Liver (tissue), 9 donors: ENCODE measurements around the gene R3HDML. TPM values are rescaled to one million over a fixed set of nuclear protein-coding genes. Genes with fewer than 3 reads are reported as not detected.
"Not testable (repeated sequence)": the region's sequence is repeated elsewhere in the genome, so short reads cannot be mapped to it uniquely, and the experiment has no call there.

Experiments
- DNase-seq: peaks from one replicate; pipeline ENCODE4 v3.0.0-alpha.2; 2017; ENCODE audit warnings: low spot score
- H3K27ac ChIP-seq, 2 donors: one replicate each; pipeline ENCODE4 v1.7.0; 2013; ENCODE audit warnings: inconsistent platforms in 2 of 2, low read length in 2 of 2, control low read depth in 1 of 2, low read depth in 1 of 2, mild to moderate bottlenecking in 1 of 2
- H3K27me3 ChIP-seq, 4 donors: one replicate each; pipeline versions ENCODE4 v1.6.1 to v1.7.0; 2013; ENCODE audit warnings: low read length in 3 of 4, inconsistent platforms in 1 of 4, mild to moderate bottlenecking in 1 of 4, moderate library complexity in 1 of 4; ENCODE audit not compliant: control insufficient read depth in 4 of 4, insufficient read depth in 4 of 4
- H3K36me3 ChIP-seq, 4 donors: one replicate each; pipeline versions ENCODE4 v1.6.1 to v1.7.0; 2013; ENCODE audit warnings: low read length in 3 of 4, mild to moderate bottlenecking in 3 of 4, low read depth in 1 of 4, moderate library complexity in 1 of 4; ENCODE audit not compliant: control insufficient read depth in 4 of 4, insufficient read depth in 3 of 4
- H3K4me1 ChIP-seq, 4 donors: one replicate each; pipeline versions ENCODE4 v1.6.1 to v1.7.0; 2013; ENCODE audit warnings: low read length in 3 of 4, mild to moderate bottlenecking in 3 of 4, moderate library complexity in 1 of 4; ENCODE audit not compliant: control insufficient read depth in 4 of 4, insufficient read depth in 4 of 4
- H3K4me3 ChIP-seq, 3 donors: one replicate each; pipeline versions ENCODE4 v1.6.1 to v1.7.0; 2013; ENCODE audit warnings: low read length in 3 of 3, control low read depth in 1 of 3, low read depth in 1 of 3, mild to moderate bottlenecking in 1 of 3
- H3K9ac ChIP-seq, 2 donors: one replicate each; pipeline ENCODE4 v1.7.0; 2013; ENCODE audit warnings: low read length in 2 of 2, mild to moderate bottlenecking in 2 of 2, moderate library complexity in 2 of 2, control low read depth in 1 of 2, low read depth in 1 of 2
- H3K9me3 ChIP-seq, 4 donors: one replicate each; pipeline versions ENCODE4 v1.6.1 to v1.7.0; 2013; ENCODE audit warnings: low read length in 3 of 4; ENCODE audit not compliant: control insufficient read depth in 4 of 4
- EGR1 ChIP-seq, 2 donors: IDR thresholded peaks; 2 replicates each; pipeline ENCODE4 v1.6.1; 2016 to 2018; ENCODE audit warnings: antibody characterized with exemption in 2 of 2, low read depth in 2 of 2
- FOXA1 ChIP-seq: IDR thresholded peaks from 2 replicates; pipeline ENCODE4 v1.6.1; 2016; ENCODE audit warnings: antibody characterized with exemption
- GABPA ChIP-seq, 2 donors: IDR thresholded peaks in 1 of 2; conservative IDR thresholded peaks in 1 of 2; 2 replicates each; pipeline ENCODE4 v1.6.1; 2016; ENCODE audit warnings: antibody characterized with exemption in 2 of 2, mild to moderate bottlenecking in 1 of 2, moderate library complexity in 1 of 2
- HNF4A ChIP-seq, 2 donors: conservative IDR thresholded peaks; 2 replicates each; pipeline ENCODE4 v1.6.1; 2016; ENCODE audit warnings: antibody characterized with exemption in 2 of 2, mild to moderate bottlenecking in 2 of 2
- HNF4G ChIP-seq: IDR thresholded peaks from 2 replicates; pipeline ENCODE4 v1.6.1; 2016; ENCODE audit warnings: antibody characterized with exemption
- JUND ChIP-seq, 2 donors: IDR thresholded peaks; 2 replicates each; pipeline ENCODE4 v1.6.1; 2016; ENCODE audit warnings: antibody characterized with exemption in 2 of 2
- NR2F2 ChIP-seq: IDR thresholded peaks from 2 replicates; pipeline ENCODE4 v1.6.1; 2016; ENCODE audit warnings: antibody characterized with exemption
- RAD21 ChIP-seq, 2 donors: IDR thresholded peaks; 2 replicates each; pipeline ENCODE4 v1.6.1; 2016; ENCODE audit warnings: antibody characterized with exemption in 2 of 2, mild to moderate bottlenecking in 2 of 2
- SP1 ChIP-seq: IDR thresholded peaks from 2 replicates; pipeline ENCODE4 v1.6.1; 2018; ENCODE audit warnings: antibody characterized with exemption, mild to moderate bottlenecking
- TAF1 ChIP-seq: conservative IDR thresholded peaks from 2 replicates; pipeline ENCODE4 v1.6.1; 2016; ENCODE audit warnings: antibody characterized with exemption, mild to moderate bottlenecking
- WGBS: extraction: QIAGEN DNeasy Blood & Tissue Kit; methylation state at CpG from one replicate; pipeline ENCODE4 v1.1.7; 2013; 5-methylcytosine and 5-hydroxymethylcytosine counted together
- polyA plus RNA-seq, 2 donors: library from polyadenylated mRNA; stranded (reverse) in 1 of 2; unstranded in 1 of 2; fragments of 200-250 nt in 1 of 2; fragments of >200 nt in 1 of 2; fragmentation: Nextera tagmentation in 1 of 2; extraction: Ambion mirVana in 1 of 2; gene quantifications; one replicate each; pipeline versions ENCODE4 v1.2.1 to v1.2.3, GENCODE V29; 2013 to 2015
- total RNA-seq, 2 donors: library from RNA; depleted of rRNA; stranded (reverse); fragments of >200 nt; gene quantifications; one replicate each; pipeline ENCODE4 v1.2.3, GENCODE V29; 2014
- TF ChIP-seq, protein P1 (sequence below): IDR thresholded peaks from 2 replicates; pipeline ENCODE4 v1.6.1; 2016; ENCODE audit warnings: antibody characterized with exemption
- TF ChIP-seq, protein P2 (sequence below): fragments of 150-350 bp; IDR thresholded peaks from 2 replicates; pipeline ENCODE4 v1.5.1; 2017; ENCODE audit warnings: improper control_type of control experiment, low read depth, low read length; ENCODE audit not compliant: missing input control
- TF ChIP-seq, protein P3 (sequence below): IDR thresholded peaks from 2 replicates; pipeline ENCODE4 v1.6.1; 2016; ENCODE audit warnings: antibody characterized with exemption, mild to moderate bottlenecking
- donor health status: healthy.
- donor health status: healthy.
- donor health status: healthy.
- donor health status: healthy.
- donor health status: healthy.

The R3HDML gene
- total and polyA plus RNA-seq, 4 donors = not detected

DNA sequence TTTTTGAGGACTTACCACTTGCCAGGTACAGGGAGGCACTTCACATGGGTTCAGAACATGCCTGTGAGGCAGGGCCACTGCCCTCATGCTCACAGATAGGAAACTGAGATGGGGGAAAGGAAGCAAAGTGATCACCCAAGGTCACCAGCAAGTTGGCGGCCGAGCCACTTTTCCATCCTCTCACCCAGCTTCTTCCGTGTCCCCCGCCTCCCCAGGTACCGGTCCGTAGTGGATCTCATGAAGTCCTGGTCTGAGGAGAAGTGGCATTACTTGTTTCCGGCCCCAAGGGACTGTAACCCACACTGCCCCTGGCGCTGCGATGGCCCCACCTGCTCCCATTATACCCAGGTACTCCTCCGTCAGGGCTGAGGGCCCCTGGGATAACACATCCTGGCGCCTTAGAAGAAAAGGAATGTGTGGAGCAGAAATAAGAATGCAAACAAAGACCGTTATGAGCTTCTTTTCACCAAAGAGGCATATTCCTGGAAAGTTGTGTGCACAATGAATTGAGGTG, 6.4 kb downstream of the R3HDML start (continued):
- TF ChIP-seq, protein P1, sequence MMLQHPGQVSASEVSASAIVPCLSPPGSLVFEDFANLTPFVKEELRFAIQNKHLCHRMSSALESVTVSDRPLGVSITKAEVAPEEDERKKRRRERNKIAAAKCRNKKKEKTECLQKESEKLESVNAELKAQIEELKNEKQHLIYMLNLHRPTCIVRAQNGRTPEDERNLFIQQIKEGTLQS = no peak
- TF ChIP-seq, protein P2, sequence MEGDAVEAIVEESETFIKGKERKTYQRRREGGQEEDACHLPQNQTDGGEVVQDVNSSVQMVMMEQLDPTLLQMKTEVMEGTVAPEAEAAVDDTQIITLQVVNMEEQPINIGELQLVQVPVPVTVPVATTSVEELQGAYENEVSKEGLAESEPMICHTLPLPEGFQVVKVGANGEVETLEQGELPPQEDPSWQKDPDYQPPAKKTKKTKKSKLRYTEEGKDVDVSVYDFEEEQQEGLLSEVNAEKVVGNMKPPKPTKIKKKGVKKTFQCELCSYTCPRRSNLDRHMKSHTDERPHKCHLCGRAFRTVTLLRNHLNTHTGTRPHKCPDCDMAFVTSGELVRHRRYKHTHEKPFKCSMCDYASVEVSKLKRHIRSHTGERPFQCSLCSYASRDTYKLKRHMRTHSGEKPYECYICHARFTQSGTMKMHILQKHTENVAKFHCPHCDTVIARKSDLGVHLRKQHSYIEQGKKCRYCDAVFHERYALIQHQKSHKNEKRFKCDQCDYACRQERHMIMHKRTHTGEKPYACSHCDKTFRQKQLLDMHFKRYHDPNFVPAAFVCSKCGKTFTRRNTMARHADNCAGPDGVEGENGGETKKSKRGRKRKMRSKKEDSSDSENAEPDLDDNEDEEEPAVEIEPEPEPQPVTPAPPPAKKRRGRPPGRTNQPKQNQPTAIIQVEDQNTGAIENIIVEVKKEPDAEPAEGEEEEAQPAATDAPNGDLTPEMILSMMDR = no peak
- no peak for TF ChIP-seq TAF1

DNA sequence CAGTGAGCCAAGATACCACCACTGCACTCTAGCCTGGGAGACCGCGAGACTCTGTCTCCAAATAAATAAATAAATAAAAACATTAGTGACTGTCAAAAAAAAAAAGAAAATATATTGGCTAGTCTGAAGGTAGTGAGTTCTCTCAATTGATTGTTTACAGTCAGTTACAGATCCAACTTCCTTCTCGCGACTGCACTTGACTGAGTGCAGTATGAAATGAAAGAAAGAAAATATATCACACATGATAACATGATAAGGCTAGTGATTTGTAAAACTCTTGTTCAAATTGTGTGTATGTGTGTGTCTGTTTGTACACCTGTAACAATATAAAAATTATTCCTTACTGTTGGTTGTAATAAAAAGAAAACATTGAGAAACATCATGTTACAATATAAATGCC, 7.9 kb downstream of the R3HDML start:
- DNase-seq = no peak
- H3K4me3 ChIP-seq = no peak overlapping the region
- no peak overlapping the region for H3K9ac ChIP-seq
- no peaks in the 10 kb centered on the region for H3K9me3 ChIP-seq
- no peaks in the 10 kb centered on the region for H3K4me1 ChIP-seq
- no peaks in the 10 kb centered on the region for H3K36me3 ChIP-seq
- no peak overlapping the region for H3K27ac ChIP-seq
- no peaks in the 10 kb centered on the region for H3K27me3 ChIP-seq
- WGBS = 79% methylated on average over 4 of the region's 4 CpGs
- no peak for TF ChIP-seq FOXA1
- no peak for TF ChIP-seq JUND (IDR thresholded peaks at IDR 0.05)
- TF ChIP-seq, protein P3, sequence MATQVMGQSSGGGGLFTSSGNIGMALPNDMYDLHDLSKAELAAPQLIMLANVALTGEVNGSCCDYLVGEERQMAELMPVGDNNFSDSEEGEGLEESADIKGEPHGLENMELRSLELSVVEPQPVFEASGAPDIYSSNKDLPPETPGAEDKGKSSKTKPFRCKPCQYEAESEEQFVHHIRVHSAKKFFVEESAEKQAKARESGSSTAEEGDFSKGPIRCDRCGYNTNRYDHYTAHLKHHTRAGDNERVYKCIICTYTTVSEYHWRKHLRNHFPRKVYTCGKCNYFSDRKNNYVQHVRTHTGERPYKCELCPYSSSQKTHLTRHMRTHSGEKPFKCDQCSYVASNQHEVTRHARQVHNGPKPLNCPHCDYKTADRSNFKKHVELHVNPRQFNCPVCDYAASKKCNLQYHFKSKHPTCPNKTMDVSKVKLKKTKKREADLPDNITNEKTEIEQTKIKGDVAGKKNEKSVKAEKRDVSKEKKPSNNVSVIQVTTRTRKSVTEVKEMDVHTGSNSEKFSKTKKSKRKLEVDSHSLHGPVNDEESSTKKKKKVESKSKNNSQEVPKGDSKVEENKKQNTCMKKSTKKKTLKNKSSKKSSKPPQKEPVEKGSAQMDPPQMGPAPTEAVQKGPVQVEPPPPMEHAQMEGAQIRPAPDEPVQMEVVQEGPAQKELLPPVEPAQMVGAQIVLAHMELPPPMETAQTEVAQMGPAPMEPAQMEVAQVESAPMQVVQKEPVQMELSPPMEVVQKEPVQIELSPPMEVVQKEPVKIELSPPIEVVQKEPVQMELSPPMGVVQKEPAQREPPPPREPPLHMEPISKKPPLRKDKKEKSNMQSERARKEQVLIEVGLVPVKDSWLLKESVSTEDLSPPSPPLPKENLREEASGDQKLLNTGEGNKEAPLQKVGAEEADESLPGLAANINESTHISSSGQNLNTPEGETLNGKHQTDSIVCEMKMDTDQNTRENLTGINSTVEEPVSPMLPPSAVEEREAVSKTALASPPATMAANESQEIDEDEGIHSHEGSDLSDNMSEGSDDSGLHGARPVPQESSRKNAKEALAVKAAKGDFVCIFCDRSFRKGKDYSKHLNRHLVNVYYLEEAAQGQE = no peak
- no peak for TF ChIP-seq SP1
- no peak for TF ChIP-seq TAF1
- TF ChIP-seq, protein P1 = no peak
- no peak for TF ChIP-seq RAD21 (IDR thresholded peaks at IDR 0.05)
- TF ChIP-seq EGR1 (IDR thresholded peaks at IDR 0.05; ENCODE audit: low read depth in 2 of 2) = no peak
- no peak for TF ChIP-seq HNF4G
- TF ChIP-seq GABPA (IDR thresholded peaks at IDR 0.05 in 1 of 2, conservative IDR thresholded peaks at IDR 0.05 in 1 of 2) = no peak
- TF ChIP-seq HNF4A (conservative IDR thresholded peaks at IDR 0.05) = no peak

DNA sequence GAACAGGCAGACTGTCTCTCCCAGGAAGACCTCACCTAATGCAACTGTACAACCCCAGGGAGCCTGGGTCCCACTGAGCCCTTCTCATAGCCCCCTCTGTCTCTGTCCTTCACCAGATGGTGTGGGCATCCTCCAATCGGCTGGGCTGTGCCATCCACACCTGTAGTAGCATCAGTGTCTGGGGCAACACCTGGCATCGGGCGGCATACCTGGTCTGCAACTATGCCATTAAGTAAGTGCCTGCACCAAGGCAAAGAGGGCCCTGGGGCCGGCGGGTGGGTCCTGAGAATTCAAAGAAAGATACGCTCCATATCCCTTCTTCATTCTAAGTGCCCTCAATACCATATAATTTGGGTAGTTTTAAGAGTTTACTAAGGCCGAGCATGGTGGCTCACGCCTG, 8.3 kb downstream of the R3HDML start:
- no peaks in the 10 kb centered on the region for H3K9me3 ChIP-seq
- no peaks in the 10 kb centered on the region for H3K27me3 ChIP-seq
- no peak overlapping the region for H3K9ac ChIP-seq
- 92% methylated on average over 8 of the region's 8 CpGs for WGBS
- TF ChIP-seq RAD21 (IDR thresholded peaks at IDR 0.05) = no peak
- no peak for TF ChIP-seq NR2F2
- TF ChIP-seq SP1 = no peak
- no peak for TF ChIP-seq GABPA (IDR thresholded peaks at IDR 0.05 in 1 of 2, conservative IDR thresholded peaks at IDR 0.05 in 1 of 2)
- no peaks in the 10 kb centered on the region for H3K36me3 ChIP-seq
- no peak overlapping the region for H3K4me3 ChIP-seq
- no peak for DNase-seq
- H3K4me1 ChIP-seq = no peaks in the 10 kb centered on the region
- H3K27ac ChIP-seq = no peak overlapping the region

DNA sequence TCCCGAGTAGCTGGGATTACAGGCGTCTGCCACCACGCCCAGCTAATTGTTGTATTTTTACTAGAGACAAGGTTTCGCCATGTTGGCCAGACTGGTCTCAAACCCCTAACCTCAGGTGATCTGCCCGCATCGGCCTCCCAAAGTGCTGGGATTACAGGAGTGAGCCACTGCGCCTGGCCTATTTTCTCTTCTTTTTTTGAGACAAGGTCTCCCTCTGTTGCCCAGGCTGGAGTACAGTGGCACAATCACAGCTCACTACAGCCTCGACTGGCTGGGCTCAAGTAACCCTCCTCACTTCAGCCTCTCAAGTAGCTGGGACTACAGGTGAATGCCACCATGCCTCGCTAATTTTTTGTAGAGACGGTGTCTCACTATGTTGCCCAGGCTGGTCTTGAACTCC, 9.1 kb downstream of the R3HDML start:
- H3K27me3 ChIP-seq, H3K36me3 ChIP-seq, H3K9ac ChIP-seq, H3K4me1 ChIP-seq, H3K9me3 ChIP-seq, DNase-seq, H3K4me3 ChIP-seq, H3K27ac ChIP-seq: not testable (repeated sequence)
- 94% methylated on average over 10 of the region's 10 CpGs for WGBS
